SIG-M5 (cell line): ENCODE data around the gene DAPK1.

Source experiments
- DNase-seq: peaks from one replicate; lab custom pipeline; 2025; lab: John Stamatoyannopoulos, UW

The DAPK1 gene

DNA sequence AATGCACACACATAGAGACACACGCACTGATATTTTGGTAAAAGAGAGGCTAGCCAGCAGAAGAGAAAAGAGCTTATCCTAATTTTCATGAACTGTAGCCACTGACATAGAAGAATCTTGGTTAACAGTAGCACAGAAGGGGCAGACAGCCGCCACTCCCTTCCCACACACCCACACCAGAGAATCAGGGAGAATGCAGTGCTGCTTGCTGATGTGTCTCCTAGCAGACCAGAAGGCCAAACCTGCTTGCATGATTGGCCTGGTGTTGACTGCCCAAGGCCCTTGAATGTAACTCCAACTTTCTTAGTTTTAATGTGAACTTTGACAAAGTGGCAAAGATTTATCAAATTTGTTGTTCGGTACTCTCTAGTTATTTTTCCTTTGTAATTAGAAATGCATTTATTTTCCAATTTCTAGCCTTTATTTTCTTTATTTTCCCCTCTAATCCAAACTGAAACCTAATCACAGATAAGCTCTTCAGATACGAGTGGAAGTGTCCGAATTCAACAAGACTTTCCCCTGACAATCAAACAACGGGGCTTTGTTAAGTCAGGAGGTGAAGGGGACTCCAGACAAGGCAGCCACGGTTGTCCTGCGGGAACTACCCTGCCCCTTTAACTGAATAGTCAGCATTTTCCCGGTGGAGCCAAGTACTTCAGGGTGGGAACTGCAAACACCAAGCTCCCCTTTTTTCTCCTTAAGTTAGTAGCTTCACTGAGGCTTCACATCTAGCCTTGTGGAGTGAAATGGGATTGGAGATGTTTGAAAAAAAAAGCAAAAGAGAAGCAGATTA is 146.3 kb downstream of the DAPK1 start:
- no peak for DNase-seq

DNA sequence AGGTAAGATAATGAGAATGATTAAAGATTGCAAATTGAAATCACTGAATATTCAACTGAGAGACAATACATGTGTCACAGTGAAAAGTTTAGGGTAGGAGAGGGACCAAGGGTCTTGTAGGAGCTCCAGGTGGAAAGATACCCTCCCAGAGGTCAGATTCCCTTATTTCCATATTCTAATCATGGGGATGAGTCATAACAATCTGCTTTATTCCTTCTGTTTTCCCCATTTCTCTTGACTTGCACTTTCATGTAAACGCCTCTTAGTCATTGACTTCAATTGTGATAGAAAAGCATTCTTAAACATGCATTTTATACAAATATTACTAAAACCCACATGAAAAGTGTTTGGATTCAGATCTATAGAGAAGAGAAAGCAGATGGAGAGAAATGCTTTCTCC is 147.0 kb downstream of the DAPK1 start:
- no peak for DNase-seq

DNA sequence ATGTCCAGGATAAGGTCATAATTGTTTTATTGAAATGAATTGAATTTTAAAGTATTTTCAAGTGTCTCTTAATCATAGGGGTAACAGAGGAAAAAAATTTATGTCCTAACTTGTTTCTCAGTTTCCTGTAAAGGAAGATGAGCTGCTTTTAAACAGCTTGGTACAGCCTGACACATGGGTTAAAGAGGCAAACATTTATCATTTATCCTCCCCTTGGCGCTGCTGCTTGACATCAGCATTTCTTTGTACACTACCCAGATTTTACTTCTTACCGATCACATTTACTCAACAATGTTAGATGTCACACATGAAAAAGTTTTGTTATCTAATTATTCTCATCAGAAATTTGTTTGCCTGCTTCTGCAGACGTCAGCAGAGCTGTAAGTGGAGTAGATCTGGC is 148.9 kb downstream of the DAPK1 start:
- DNase-seq: no peak

DNA sequence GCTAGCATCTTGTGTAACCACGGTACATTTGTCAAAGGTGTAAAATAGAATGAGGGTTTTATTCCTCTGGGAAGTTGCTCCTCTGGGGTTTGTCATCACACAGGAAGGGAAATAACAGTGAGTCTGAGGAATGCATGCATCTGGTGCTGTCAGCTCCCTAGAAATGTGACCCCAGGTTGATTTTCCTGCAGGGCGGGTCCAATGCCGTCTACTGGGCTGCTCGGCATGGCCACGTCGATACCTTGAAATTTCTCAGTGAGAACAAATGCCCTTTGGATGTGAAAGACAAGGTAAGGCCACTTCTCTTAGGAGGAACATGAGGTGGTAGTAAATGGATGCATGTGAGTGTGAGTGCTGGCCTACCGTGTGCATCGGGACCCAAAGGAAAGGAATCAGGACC is 149.4 kb downstream of the DAPK1 start:
- no peak for DNase-seq

DNA sequence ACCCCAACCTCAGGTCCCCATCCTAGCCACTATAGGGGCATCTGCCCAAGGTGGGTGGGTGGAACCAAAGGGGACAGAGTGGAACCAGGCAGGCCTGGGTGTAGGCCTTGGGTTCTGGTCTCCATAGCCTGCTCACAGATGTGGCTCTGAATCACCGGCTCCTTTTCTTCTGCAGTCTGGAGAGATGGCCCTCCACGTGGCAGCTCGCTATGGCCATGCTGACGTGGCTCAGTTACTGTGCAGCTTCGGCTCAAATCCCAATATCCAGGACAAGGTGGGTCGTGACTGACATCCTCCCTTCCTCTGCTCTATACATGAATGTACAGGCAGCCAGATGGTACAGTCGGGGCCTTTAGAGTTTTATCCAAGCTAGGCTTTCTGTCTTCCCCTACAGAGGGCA is 150.9 kb downstream of the DAPK1 start:
- no peak for DNase-seq

- DNase-seq: no peak
These were observed 153.1 kb downstream of the DAPK1 start for GRCh38 chr9:87650611-87651295.

GRCh38 chr9:87651431-87651830 is 153.8 kb downstream of the DAPK1 start:
- DNase-seq: no peak

GRCh38 chr9:87653941-87654340 is 156.3 kb downstream of the DAPK1 start:
- DNase-seq: no peak

DNA sequence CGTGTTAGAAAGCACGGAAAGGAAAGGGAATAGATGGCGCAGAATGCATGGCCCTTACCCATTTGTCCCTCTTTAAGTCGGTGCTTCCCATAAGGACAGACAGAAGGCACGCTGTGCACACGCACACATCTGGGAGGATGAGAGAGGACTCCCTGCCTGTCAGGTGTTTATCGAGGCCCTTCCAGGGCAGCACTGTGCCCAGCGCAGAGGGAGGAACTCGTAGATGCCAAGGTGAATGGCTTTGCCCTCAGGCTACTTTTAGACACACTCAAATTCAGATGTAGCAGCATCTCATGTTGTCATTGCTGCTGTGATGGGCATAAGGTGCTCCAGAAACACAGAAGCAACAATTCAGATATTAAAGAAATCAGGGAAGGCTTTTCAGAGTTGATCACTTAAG is 158.1 kb downstream of the DAPK1 start:
- no peak for DNase-seq

- no peak for DNase-seq
These were observed 158.8 kb downstream of the DAPK1 start for GRCh38 chr9:87656485-87656884.

DNA sequence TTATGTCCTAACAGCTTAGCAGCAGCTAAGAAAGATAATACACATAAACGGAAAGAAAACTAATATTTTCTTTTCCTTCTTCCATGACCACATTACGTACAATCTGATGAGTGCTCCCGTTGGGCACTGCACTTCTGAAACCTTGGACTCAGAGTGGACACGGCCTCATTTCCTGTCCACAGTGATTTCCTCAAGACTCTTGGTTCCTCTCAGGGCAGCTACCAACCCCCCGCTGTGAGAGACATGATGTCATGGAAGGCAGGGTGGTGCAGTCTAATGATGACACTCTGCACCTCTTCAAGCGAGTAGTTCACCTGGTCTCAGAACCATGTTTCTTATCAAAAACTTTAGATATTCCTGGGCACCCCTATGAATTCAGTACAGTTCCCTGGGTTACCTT is 159.5 kb downstream of the DAPK1 start:
- DNase-seq: no peak

- DNase-seq: no peak
These were observed 160.2 kb downstream of the DAPK1 start for GRCh38 chr9:87657893-87658292.

GRCh38 chr9:87658511-87658910 is 160.8 kb downstream of the DAPK1 start:
- no peak for DNase-seq

DNA sequence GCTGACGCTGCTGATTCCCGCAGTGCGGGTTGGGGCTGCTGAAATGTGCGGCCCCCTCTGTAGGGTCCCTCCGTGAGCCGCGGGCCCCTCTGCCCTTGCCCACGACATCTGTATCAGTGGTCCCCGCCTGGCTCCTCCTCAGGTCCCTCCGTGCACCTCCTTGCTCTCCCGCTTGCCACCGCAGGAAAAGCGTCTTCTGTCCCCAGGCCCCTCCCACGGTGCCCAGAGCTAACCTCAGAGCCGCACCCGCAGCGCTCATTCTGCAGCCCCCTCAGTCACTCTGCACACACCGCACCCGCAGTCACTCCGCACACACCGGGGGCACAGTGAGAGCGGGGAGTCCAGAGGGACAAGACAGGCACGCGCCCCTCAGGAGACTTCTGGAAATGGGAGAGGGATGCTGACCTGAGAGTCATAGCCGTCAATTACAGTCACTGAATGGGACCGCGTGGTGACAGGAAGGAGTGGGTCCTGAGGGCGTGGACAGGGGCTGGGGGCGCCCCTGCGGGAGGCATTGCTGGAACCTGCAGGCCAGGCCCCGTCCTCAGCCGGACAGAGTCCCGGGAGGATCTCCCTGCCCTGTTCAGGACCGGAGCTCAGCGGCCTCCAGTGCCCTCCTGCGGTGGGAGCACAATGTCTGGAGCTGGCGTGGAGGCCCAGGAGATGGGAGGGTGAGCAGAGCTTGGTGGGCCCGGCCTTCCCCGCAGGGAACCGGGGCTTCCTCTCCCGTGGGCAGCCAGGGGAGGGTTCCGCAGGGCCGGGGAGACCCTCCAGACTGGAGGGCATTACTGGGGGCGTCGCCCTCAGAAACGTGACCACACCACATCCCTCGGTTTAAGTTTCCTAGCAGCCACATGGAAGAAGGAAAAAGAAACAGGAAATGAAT is 162.1 kb downstream of the DAPK1 start:
- no peak for DNase-seq

- DNase-seq: no peak
These were observed 163.6 kb downstream of the DAPK1 start for GRCh38 chr9:87661241-87661640.

- no peak for DNase-seq
These were observed 165.3 kb downstream of the DAPK1 start for GRCh38 chr9:87662808-87663528.

- DNase-seq: no peak
These were observed 165.9 kb downstream of the DAPK1 start for GRCh38 chr9:87663556-87663955.

DNA sequence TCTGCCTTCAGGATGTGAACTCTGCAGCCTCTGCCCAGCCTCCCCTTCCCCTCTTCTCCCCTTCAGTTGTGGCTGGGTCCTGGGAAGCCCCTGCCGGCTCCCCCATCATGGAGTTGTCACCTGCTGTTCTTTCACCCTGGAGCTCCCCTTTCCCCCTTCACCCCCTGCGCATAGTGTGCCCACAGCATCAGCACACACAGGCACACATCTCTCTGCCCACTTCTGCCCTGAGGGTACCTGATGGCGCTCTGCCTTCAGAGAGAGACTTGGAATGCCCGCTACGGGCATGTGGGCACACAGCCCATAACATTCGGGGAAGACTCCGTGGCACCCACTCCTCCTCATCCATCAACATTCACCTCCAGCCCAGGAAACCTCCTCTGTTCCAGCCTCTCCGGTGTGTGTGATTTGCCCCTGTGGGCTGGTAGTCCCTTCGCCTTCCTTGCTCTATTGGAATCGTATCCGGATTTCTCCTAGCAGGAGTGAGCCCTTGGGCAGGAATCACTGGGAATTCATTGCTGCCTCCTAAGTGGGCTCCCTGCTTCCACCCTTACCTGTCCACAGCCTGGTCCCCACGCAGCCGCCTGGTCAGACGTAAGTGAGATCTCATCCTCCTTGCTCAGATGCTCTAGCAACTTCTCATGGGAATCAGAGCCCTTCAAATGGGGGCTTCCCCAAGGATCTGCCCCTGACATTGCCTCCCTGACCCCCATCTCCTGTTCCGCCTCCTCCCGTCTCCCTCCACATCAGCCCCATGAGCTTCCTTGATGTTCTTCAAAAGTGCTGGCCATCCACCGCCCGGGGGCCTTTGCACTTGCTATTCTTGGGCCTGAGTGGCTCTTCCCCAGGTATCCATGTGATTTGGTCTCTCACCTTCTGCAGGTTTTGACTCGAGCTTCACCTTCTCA is 166.7 kb downstream of the DAPK1 start:
- no peak for DNase-seq

GRCh38 chr9:87665505-87665904 is 167.8 kb downstream of the DAPK1 start:
- DNase-seq: no peak

DNA sequence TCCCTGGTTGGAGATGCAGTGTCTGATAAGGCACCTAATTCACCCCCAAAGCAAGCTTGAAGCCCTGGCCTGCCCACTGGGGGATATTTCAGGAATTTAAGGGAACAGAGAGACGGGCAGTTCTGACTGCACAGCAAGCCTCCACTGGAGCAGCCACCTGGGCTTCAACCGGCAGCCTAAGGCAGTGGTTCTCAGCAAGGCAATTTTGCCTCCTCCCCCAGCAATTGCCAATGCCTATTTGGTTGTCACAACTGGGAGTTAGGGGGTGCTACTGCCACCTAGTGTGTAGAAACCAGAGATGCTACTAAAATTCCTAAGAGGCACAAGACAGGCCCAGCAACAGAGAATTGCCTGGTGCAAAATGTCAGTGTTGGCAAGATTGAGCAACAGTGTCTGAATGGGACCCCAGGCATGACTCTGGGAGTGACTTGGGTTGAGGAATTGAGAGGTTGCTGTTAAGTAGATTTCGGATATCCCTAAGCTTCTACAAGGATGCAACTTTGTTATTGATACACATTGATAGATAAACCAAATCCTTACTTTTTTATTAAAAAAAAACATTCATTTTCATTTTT is 169.6 kb downstream of the DAPK1 start:
- no peak for DNase-seq

- no peak for DNase-seq
These were observed 170.6 kb downstream of the DAPK1 start for GRCh38 chr9:87668222-87668621.
